GM21717 (cell line): ENCODE measurements around the gene ACBD5.
"Not testable (repeated sequence)": the region's sequence is repeated elsewhere in the genome, so short reads cannot be mapped to it uniquely, and the experiment has no call there.

Source experiments
- ATAC-seq: cut with Tn5 transposase; IDR thresholded peaks from one replicate; pipeline ENCODE4 v1.9.1; 2021; ENCODE audit warnings: mild to moderate bottlenecking, moderate library complexity; ENCODE audit not compliant: unreplicated experiment

Gene ACBD5

GRCh38 chr10:27241652-27242472 lies 1.3 kb upstream of the ACBD5 start:
- ATAC-seq = peak; percentile 63

GRCh38 chr10:27241010-27241651 lies 534 bp upstream of the ACBD5 start:
- ATAC-seq = peak; percentile 18

- not testable (repeated sequence) for ATAC-seq
These were observed 3.1 kb downstream of the ACBD5 start for GRCh38 chr10:27237531-27237930.

- ATAC-seq = not testable (repeated sequence)
These were observed 3.9 kb downstream of the ACBD5 start for GRCh38 chr10:27236589-27237128.

GRCh38 chr10:27235706-27236105 lies 4.9 kb downstream of the ACBD5 start:
- ATAC-seq = no peak

- no peak for ATAC-seq
These were observed 10.6 kb downstream of the ACBD5 start for GRCh38 chr10:27230022-27230421.

- no peak for ATAC-seq
These were observed 14.8 kb downstream of the ACBD5 start for GRCh38 chr10:27225642-27226257.

- no peak for ATAC-seq
These were observed 15.5 kb downstream of the ACBD5 start for GRCh38 chr10:27225011-27225590.

GRCh38 chr10:27223964-27224363 lies 16.6 kb downstream of the ACBD5 start:
- ATAC-seq = no peak

- ATAC-seq = no peak
These were observed 33.2 kb downstream of the ACBD5 start for GRCh38 chr10:27207350-27207749.

- no peak for ATAC-seq
These were observed 36.8 kb downstream of the ACBD5 start for GRCh38 chr10:27203806-27204205.

GRCh38 chr10:27197980-27198620 lies 42.5 kb downstream of the ACBD5 start:
- ATAC-seq = no peak

GRCh38 chr10:27192284-27192683 lies 48.3 kb downstream of the ACBD5 start:
- no peak for ATAC-seq

GRCh38 chr10:27190508-27190907 lies 50.1 kb downstream of the ACBD5 start:
- no peak for ATAC-seq

GRCh38 chr10:27188897-27189296 lies 51.7 kb downstream of the ACBD5 start:
- no peak for ATAC-seq

GRCh38 chr10:27188259-27188658 lies 52.3 kb downstream of the ACBD5 start:
- no peak for ATAC-seq

GRCh38 chr10:27169849-27170248 lies 70.7 kb downstream of the ACBD5 start:
- ATAC-seq = no peak

GRCh38 chr10:27158421-27158820 lies 82.2 kb downstream of the ACBD5 start:
- ATAC-seq = no peak

GRCh38 chr10:27157150-27157549 lies 83.4 kb downstream of the ACBD5 start:
- ATAC-seq = no peak

GRCh38 chr10:27156566-27156965 lies 84.0 kb downstream of the ACBD5 start:
- not testable (repeated sequence) for ATAC-seq
